ENCODE results near the gene HAND2.

HAND2 gene

GRCh38 chr4:173519111-173520101, 10.6 kb downstream of the HAND2 start:
- DNase-seq, result no peak

- DNase-seq, result no peak
Measured at GRCh38 chr4:173518425-173519102, 11.5 kb downstream of the HAND2 start.

- no peak for DNase-seq
Measured at GRCh38 chr4:173517781-173518424, 12.1 kb downstream of the HAND2 start.

GRCh38 chr4:173516621-173517524, 13.2 kb downstream of the HAND2 start:
- no peak for DNase-seq

- no peak for DNase-seq
Measured at GRCh38 chr4:173515458-173515857, 14.6 kb downstream of the HAND2 start.

- DNase-seq, result no peak
Measured at GRCh38 chr4:173514641-173515217, 15.3 kb downstream of the HAND2 start.

GRCh38 chr4:173513651-173514050, 16.4 kb downstream of the HAND2 start:
- no peak for DNase-seq

- no peak for DNase-seq
Measured at GRCh38 chr4:173511787-173512361, 18.2 kb downstream of the HAND2 start.

- no peak for DNase-seq
Measured at GRCh38 chr4:173509036-173510001, 20.7 kb downstream of the HAND2 start.

- no peak for DNase-seq
Measured at GRCh38 chr4:173508386-173509035, 21.5 kb downstream of the HAND2 start.

- no peak for DNase-seq
Measured at GRCh38 chr4:173507471-173508385, 22.3 kb downstream of the HAND2 start.

- DNase-seq, result no peak
Measured at GRCh38 chr4:173506597-173507211, 23.3 kb downstream of the HAND2 start.

GRCh38 chr4:173505924-173506518, 24.0 kb downstream of the HAND2 start:
- peak; percentile 39 to 43 for DNase-seq

GRCh38 chr4:173504181-173504503, 25.9 kb downstream of the HAND2 start:
- DNase-seq, result no peak

GRCh38 chr4:173503330-173504180, 26.5 kb downstream of the HAND2 start:
- DNase-seq, result no peak

- no peak for DNase-seq
Measured at GRCh38 chr4:173502282-173502681, 27.7 kb downstream of the HAND2 start.

- DNase-seq, result no peak
Measured at GRCh38 chr4:173501592-173502150, 28.4 kb downstream of the HAND2 start.

All from CD4-positive, alpha-beta T cell treated with Interleukin-4 for 1 hour (primary cell).